HepG2 (cell line): Measurements from ENCODE around the gene CDC42BPG. TPM values are rescaled to one million over a fixed set of nuclear protein-coding genes. Genes with fewer than 3 reads are reported as not detected.

ENCODE experiments used
- ATF1 ChIP-seq: IDR thresholded peaks from 2 replicates; pipeline ENCODE4 v1.6.1; 2016; ENCODE audit warnings: mild to moderate bottlenecking, control low read depth
- CEBPB ChIP-seq: IDR thresholded peaks from 2 replicates; pipeline ENCODE4 v1.6.1; 2011; ENCODE audit warnings: low read depth, low read length, improper control_type of control experiment, borderline replicate concordance
- CREM ChIP-seq, 2 experiments: sonication (generic) in 1 of 2; formaldehyde crosslinking in 1 of 2; IDR thresholded peaks; 2 replicates each; pipeline versions ENCODE4 v1.4.0 to v1.6.1; 2016 to 2020; ENCODE audit warnings: antibody characterized with exemption in 1 of 2, mild to moderate bottlenecking in 1 of 2, missing genetic modification reagents in 1 of 2
- GATAD2A ChIP-seq: IDR thresholded peaks from 2 replicates; pipeline ENCODE4 v1.6.1; 2016
- HNF4A ChIP-seq: sonication (generic); formaldehyde crosslinking; IDR thresholded peaks from 2 replicates; pipeline ENCODE4 v1.4.0; 2020; ENCODE audit warnings: missing genetic modification reagents
- PATZ1 ChIP-seq: sonication (generic); formaldehyde crosslinking; IDR thresholded peaks from 2 replicates; pipeline ENCODE4 v1.4.0; 2020; ENCODE audit warnings: missing genetic modification reagents
- PHF20 ChIP-seq: sonication (generic); formaldehyde crosslinking; IDR thresholded peaks from 2 replicates; pipeline ENCODE4 v1.5.0; 2020; ENCODE audit warnings: mild to moderate bottlenecking, missing genetic modification reagents
- RNF219 ChIP-seq: sonication (generic); formaldehyde crosslinking; IDR thresholded peaks from 2 replicates; pipeline ENCODE4 v1.5.0; 2020; ENCODE audit warnings: mild to moderate bottlenecking, missing genetic modification reagents
- SRSF9 ChIP-seq: fragments of 200-400 bp; formaldehyde crosslinking; IDR thresholded peaks from 2 replicates; pipeline ENCODE4 v1.6.1; 2018; ENCODE audit warnings: borderline replicate concordance, mild to moderate bottlenecking, low read depth, low read length; ENCODE audit not compliant: insufficient read depth, poor library complexity, severe bottlenecking
- STAT5B ChIP-seq: sonication (generic); formaldehyde crosslinking; IDR thresholded peaks from 2 replicates; pipeline ENCODE4 v1.4.0; 2020; ENCODE audit warnings: missing genetic modification reagents
- THYN1 ChIP-seq: sonication (generic); formaldehyde crosslinking; IDR thresholded peaks from 2 replicates; pipeline ENCODE4 v1.8.1; 2023; ENCODE audit warnings: low read depth, mild to moderate bottlenecking, moderate library complexity, missing genetic modification reagents, borderline replicate concordance
- ZBTB20 ChIP-seq: sonication (generic); formaldehyde crosslinking; IDR thresholded peaks from 2 replicates; pipeline ENCODE4 v1.8.1; 2023; ENCODE audit warnings: missing genetic modification reagents, low read depth, mild to moderate bottlenecking, borderline replicate concordance
- ZNF543 ChIP-seq: sonication (generic); formaldehyde crosslinking; IDR thresholded peaks from 2 replicates; pipeline ENCODE4 v1.4.0; 2020; ENCODE audit warnings: mild to moderate bottlenecking, missing genetic modification reagents
- ZNF550 ChIP-seq: sonication (generic); formaldehyde crosslinking; IDR thresholded peaks from 2 replicates; pipeline ENCODE4 v1.4.0; 2020; ENCODE audit warnings: mild to moderate bottlenecking, missing genetic modification reagents, borderline replicate concordance
- polyA plus RNA-seq, 8 experiments: library from polyadenylated mRNA; depleted of rRNA in 3 of 8; stranded (reverse) in 7 of 8; unstranded in 1 of 8; fragments of >200 nt; fragmentation: Illumina TruSeq in 4 of 8; extraction: Trizol in 4 of 8; gene quantifications; 2 replicates each; pipeline versions ENCODE4 v1.2.1 to v1.2.3, GENCODE V29; 2011 to 2016; ENCODE audit warnings: low read depth in 4 of 8, missing spikeins in 1 of 8, mixed read lengths in 1 of 8; ENCODE audit not compliant: insufficient read depth in 1 of 8
- total RNA-seq, 5 experiments: library from RNA; depleted of rRNA; stranded (reverse); fragments of >200 nt; fragmentation: Illumina TruSeq; extraction: Trizol; gene quantifications; 2 replicates each; pipeline ENCODE4 v1.2.3, GENCODE V29; 2016; ENCODE audit warnings: low read depth in 1 of 5

Gene CDC42BPG
- total and polyA plus RNA-seq, 2 of the 13 experiments (the other 11 are each of a cell fraction or from before 2014, with no cell fraction given), result 0.55 to 1.4 TPM

DNA sequence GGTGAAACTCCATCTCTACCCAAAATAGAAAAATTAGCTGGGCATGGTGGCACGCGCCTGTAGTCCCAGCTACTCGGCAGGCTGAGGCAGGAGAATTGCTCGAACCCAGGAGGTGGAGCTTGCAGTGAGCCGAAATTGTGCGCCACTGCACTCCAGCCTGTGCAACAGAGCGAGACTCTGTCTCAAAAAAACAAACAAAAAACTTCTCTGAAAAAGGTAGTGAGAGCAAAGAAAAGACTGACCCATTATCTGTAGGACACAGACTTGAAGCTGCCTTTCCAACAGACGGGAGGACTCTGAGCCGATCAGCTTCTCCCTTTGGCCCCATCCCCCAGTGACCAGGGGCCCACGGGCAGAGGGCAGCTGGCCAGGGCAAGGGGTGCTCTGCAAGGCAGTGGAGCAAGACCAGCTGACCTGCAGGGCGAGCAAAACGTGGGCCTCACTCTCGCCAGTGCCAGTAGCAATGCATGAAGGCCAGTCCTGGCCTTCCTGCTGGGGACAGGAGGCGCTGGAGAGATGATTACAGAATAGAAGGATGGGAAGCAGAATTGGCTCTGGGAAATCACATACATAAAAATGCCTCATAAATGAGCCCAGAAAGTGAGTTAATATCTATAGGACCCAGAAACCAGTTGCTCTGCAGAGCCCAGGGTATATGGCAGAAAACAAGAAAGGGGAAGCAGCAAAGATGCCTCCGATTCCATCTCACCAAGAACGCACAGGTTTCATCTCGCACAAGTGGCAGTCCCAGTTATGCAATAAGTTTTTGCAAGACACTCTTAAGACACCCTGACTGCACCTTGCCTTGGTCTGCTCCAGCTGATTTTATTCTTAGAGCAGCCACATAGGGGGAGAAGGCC is 31.1 kb upstream of the CDC42BPG start (continued):
- TF ChIP-seq STAT5B (CRISPR knock-in tag), result no peak
- no peak for TF ChIP-seq THYN1 (CRISPR knock-in tag)
- TF ChIP-seq ZNF543 (CRISPR knock-in tag), result no peak
- TF ChIP-seq HNF4A (CRISPR knock-in tag), result peak; percentile 73
- no peak for TF ChIP-seq ZNF550 (CRISPR knock-in tag)
- no peak for TF ChIP-seq CEBPB
- TF ChIP-seq ATF1 (CRISPR knock-in tag), result no peak
- TF ChIP-seq ZBTB20 (CRISPR knock-in tag), result no peak
- TF ChIP-seq PATZ1, result no peak
- TF ChIP-seq SRSF9, result no peak
- TF ChIP-seq RNF219 (CRISPR knock-in tag), result no peak
- TF ChIP-seq PHF20 (CRISPR knock-in tag), result no peak
- TF ChIP-seq CREM (IDR thresholded peaks at IDR 0.05), result no peak
- TF ChIP-seq CREM (CRISPR knock-in tag; IDR thresholded peaks at IDR 0.05), result no peak
- peak; percentile 38; the same call in 1 of the 2 replicates for TF ChIP-seq GATAD2A (CRISPR knock-in tag)
